Activated naive CD4-positive, alpha-beta T cell (primary cell): ENCODE data around the gene NME8.

Experiments
- DNase-seq, 4 experiments: peaks; one replicate each; lab custom pipeline; 2025; lab: John Stamatoyannopoulos, UW

The NME8 gene

DNA sequence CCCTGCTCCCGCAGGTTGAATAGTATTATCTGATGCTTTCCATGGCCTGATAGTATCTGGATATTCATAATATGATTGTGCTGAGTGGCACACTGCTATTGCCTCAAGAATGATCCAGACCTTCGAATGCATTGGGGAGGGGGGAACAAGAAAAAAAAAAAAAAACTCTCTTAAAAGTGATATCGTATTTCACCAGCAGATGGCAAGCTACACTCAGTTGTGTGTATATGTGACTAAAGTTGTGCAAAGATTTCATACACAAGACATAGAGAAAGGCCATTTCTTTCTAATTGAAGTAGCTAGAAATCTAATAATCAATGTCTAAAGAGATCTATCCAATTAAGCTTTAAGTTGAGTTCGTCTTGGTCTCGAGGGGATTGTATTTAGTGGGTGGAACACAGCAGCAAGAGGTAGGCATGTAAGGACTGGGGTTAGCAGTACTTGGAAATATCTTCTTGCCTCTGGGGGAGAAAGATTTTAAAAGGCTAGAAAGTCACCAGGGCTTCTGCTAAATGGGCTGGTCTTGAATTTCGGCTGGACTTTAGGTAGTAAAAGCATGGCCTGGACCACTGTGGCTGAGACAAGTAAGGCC is 52.9 kb downstream of the NME8 start:
- no peak for DNase-seq

DNA sequence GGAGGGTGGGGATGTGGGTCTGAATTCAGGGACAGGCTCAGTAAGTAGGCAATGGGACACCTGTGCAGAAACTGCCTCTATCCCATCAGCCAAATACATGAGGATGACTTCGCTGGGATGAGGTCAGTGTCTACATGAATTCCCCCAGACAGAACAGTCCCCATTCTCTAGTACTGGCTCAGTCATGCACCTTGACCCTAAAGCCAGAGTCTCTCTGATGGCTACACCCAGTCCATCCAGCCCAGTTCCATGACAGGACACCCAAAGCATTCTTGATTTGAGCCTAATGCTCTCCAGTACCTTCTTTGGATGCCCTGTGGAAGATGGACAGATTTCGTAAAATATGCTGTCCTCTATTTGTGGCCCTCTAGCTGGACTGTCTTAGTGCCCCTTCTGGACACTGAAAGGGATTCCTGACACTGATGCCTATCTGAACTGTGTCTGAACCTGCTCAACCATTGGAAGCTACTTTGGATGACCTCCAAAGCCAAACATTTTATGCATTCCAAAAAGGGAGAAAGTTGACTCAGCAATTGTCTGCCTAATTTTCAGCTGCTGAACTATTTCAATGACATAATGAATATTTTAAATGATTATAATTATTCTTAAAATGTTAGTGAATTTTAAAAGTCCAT is 53.6 kb downstream of the NME8 start:
- DNase-seq: no peak

DNA sequence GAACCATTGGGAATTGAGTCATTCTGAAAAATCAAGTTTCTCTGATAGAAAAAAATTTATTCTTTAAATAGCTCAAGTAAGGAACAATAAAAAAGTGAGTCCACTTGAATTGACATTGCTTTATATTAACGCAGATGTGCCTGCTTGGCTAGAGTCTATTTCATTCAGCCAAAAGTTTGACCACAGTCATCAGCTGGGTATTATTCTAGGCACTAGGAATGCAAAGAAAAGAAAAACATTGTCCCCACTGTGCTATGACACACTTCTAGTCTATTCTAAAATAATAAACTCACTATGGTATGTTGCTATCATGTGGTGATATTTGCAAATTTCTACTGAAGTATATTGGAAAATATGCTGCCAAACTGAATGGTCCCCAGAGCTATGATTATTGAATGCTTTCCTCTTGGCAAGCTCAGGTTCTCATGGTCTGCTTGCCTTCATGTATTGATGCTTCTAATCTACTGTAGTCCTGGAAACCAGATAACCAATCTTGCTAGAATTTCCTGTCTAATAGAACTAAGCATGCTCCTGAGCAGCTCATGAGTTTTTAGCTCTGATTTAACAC is 59.9 kb downstream of the NME8 start:
- DNase-seq: no peak

GRCh38 chr7:37912756-37913155 is 64.4 kb downstream of the NME8 start:
- DNase-seq: no peak

DNA sequence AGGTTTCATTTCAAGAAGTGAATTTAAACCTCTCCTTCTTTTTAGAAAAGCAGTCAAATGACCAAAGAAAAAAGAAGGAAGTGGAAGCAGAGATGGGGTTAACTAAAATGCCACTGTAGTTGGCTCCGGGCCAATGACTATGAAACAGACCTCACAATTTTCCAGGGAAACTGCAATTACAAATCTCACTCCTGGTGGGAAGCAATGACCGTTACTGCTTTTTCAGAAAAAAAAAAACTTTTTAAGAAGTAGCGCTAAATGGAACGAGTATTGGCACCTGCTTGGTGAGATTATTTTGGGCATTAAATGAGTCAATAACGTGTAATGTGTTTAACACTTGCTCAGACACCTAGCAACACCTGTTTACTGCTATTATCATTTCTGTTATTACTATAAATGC is 67.0 kb downstream of the NME8 start:
- no peak for DNase-seq

DNA sequence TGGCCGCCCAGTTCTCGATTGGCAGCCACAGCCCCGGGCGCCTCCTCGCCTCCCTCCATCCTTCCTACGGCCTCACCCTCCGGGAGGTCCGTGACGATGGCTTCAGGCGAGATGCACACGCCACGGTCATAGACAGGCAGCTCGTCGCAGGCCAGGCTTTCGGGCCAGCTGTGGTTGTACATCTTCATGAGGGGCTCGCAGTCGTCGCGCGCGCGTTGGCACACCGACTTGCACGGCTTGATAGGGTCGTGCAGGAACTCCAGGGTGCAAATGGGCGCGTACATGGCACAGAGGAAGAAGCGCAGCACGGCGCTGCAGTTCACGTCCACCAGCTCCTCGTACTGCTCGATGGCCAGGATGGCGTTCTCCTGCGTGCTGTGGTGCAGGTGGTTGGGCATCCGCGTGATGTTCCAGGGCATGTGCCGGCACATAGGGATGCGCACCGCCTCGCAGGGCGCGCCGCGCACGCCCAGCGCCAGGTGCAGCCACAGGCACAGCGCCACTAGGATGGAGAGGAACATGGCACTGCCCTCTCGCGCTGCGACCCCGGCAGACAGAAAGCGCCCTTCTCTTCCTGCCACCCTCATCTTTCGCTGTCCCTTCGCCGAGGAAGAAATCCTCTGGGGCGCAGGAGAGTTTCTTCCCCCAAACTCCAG is 67.7 kb downstream of the NME8 start:
- no peak for DNase-seq

DNA sequence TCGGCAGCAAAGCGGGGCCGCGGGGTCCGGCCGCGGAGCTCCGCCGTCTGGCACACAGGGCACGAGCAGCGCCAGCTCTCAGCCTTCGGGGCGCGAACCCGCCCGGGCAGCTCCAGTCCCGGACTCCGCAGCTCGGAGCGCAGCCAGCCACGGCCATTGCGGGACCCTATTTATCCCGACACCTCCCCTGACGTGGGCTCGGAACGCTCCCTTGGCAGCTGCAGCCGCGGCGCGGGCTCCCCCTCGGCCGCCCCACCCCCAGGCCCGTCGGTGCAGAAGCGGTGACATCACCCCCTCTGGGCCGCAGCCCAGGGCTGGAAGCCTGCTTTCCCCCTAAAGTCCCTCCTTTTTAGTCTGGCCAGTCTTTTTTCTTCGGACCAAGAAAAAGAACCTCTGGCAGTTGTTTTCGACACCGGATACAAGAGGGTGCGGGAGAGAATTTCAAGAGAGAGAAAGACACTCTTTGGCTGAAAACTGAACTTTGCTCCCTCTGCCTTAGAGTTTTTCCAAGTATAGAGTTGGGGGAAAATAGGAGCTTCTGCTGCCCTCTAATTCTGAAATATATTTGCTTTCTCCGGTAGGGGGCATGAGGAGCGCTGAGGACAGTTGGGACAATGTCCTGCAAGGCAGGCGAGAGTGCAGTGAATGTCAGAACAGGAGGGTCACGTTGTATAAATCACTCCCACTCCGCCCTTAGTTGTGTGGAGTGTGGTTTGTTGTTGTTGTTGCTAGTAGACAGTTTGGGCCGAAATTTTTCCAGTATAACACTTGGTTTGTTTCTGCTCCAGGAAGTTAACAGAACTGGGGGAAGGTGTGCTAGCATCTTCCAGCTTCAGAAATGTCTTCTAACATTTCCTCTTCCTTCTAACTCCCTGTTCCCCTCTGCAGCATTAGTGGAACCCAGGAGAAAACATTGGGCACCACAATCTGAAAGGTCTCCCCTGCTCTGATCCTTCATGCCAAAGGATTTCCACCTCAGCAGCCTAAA is 68.6 kb downstream of the NME8 start, which contains the start of gene SFRP4:
Gene SFRP4 (minus strand): TSS at position 145 of the 988 bp plus-strand sequence. CDS start 280 bp downstream, outside the sequence.
- no peak for DNase-seq

DNA sequence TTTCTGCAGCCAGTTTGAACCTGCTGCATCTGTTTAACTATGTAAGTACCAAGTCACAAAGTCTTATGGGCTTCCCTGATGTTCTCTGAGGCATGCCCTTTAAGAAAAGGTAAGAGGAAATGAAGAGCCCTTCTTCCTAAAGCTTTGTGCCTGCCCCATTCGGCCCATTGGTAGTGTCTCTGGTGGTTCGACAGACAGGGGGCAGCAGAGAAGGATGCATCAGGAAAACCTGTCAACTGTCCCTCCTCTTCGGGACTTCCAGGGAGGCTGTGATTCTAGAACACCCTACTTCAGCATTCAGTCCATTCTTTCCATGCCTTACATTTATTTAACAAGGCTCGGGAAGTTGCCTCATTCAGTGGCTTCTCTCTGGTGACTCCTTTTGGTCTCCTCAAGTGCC is 70.1 kb downstream of the NME8 start:
- DNase-seq: no peak

DNA sequence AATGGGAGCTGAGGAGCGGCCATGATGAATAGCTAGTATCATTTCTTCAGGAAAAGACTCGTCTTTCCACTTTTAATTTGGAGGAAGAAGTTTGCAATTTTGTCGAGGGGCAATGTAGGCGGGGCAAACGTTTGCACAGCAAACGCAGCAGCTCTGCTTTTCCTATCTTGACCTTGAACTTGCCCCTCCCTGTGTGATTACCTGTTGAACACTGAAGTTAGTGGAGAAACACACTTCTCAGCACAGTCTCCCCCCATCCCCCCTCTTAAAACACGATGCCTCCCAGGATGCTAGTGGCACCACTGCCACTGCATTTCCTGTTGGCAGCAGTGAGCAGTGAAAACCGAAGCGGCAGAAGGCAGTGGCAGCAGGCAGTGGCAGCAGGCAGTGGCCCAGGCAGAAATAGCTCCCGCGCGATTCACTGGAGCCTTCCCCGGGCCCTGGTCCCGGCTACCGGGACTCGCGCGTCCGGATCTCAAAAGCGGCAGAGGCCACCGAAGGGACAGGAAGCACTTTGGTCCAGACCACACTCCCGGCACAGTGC is 72.0 kb downstream of the NME8 start, which contains the start of gene EPDR1:
Gene EPDR1 (plus strand): TSS at position 336 of the 544 bp plus-strand sequence. CDS start 300 bp downstream, outside the sequence.
- no peak for DNase-seq

DNA sequence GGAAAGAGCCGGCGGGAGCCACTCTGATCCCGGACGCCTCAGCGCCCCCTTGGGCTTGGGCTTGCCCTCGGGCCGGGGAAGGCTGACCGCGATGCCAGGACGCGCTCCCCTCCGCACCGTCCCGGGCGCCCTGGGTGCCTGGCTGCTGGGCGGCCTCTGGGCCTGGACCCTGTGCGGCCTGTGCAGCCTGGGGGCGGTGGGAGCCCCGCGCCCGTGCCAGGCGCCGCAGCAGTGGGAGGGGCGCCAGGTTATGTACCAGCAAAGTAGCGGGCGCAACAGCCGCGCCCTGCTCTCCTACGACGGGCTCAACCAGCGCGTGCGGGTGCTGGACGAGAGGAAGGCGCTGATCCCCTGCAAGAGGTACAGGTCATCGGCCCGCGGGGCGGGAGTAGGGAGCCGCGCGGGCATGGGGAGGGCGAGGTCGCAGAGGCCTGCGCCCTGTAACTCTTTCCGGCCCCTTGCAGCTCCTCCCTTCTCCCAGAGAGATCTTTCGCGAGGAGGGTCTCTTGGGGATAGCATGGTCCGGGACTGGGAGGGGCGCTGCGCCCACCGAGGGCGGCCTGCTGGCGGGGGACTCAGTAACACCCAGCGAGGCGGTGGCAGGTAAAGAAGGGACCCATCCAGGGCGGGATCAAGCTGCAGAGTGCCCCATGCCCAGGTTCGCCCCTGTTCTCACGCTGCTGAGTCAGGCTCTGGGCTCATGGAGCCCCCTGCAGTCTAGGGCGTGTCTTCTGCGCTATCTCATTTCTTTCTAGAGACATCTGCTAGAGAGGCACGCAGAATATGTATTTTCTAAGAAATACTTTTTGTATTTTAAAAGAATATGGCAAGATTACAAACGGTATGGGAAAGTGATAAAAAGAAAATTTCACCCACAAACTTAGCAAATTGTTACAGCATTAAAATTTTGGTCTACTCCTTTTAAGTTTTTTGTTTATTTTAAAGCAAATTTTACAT is 72.7 kb downstream of the NME8 start:
- no peak for DNase-seq

GRCh38 chr7:37921876-37922275 is 73.5 kb downstream of the NME8 start:
- DNase-seq: no peak

- DNase-seq: no peak
Measured at GRCh38 chr7:37923996-37924395, 75.6 kb downstream of the NME8 start.

DNA sequence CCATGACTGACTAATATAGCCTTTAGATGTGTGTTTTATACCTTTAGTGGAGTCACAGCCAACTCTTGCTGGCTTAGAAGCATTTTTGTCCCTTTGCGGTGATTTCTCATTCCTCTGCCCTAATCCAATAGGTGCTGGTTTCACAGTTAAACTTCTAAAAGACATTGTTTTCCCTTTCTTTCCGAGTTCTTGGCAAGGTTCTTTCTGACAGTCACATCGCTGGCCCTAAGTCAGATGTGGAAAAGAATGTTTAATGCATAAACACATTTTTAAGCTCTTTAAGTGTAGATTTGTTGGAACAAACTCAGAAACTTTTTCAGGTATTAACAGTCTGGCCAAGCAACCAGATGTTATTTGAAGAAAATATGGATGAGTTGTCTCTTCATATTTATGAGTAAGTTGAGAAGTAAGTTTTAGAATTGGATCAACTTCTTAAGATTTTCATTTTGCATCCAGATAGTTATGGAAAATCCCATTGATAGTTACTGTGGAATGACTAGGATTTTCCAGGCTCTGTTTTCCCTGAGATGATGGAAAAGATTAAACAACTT is 76.2 kb downstream of the NME8 start:
- DNase-seq: no peak

DNA sequence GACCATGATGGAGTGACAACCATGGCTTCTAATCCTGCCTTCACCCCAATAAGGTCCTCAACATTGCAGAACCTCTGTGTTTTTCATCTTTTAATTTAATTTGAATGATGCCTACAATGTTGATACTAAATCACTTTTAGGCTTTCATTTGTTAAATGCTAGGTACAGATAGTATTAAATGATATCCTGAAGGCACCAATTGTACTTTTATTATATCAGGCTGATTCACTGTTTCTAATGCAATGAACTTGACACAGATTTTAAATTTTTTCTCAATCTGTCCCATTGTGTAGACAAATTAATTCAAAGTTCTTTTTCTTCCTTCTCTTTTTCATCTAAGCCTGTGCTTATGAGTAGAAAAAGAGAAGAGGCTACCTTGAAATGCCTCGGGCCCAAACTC is 77.2 kb downstream of the NME8 start:
- no peak for DNase-seq

DNA sequence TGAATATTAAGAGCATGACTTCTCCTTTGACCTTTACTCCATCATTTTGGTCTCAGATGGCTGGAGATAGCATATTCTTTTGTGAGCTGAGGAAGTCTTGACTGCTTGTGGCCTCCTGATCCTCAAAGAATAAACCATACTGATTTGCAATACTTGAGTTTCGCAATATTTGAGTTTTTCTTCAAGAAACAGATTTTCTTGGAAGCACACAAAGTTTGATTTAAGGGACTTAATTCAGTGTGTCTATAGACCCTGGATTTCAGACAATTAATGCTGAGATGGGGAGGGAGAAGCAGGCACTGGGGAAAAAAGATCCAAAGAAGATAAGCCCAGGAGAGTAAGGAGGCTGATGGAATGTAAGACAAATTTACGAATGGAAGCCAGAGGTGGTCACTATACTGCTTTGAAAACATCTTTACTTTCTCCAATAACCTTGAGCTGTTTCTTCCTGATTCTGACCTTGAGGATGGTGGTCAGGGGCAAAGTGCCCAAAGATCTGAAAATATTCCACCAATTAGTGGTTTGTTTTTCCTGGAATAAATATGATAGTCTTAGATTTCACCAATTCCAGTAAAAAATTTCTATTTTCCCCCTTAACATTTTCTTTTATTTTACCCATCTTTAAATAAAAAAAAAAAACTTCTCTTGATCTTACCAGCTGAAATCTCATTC is 79.5 kb downstream of the NME8 start:
- no peak for DNase-seq

DNA sequence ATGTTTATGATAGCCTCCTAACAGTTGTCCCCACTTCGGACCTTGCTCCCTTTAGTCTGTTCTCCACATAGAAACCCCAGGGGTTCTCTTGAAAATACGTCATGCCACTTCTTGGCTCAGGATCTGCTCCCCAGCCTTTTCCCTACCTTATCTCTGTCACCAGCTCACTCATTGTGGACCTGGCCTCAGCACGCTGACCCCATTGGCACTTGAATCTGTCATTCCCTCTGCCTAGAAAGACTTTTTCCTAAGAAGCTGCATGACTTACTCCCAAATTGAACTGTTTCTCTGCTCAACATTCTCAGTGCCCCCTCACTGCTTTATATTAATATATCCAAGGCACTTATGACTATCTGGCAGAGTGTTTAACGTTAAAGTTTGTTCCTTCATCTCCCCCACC is 80.5 kb downstream of the NME8 start:
- DNase-seq: no peak

GRCh38 chr7:37930226-37930948 is 82.0 kb downstream of the NME8 start:
- no peak for DNase-seq

GRCh38 chr7:37932543-37932942 is 84.1 kb downstream of the NME8 start:
- DNase-seq: no peak
